GM21723 (cell line): ENCODE measurements around the gene CETP.
A peak's percentile ranks its signal among the peaks of the same experiment; 100 is the strongest.
"Not testable (repeated sequence)": the region's sequence is repeated elsewhere in the genome, so short reads cannot be mapped to it uniquely, and the experiment has no call there.

Experiments used
- ATAC-seq: cut with Tn5 transposase; IDR thresholded peaks from one replicate; pipeline ENCODE4 v1.9.1; 2021; ENCODE audit warnings: mild to moderate bottlenecking, moderate library complexity; ENCODE audit not compliant: unreplicated experiment

CETP gene

DNA sequence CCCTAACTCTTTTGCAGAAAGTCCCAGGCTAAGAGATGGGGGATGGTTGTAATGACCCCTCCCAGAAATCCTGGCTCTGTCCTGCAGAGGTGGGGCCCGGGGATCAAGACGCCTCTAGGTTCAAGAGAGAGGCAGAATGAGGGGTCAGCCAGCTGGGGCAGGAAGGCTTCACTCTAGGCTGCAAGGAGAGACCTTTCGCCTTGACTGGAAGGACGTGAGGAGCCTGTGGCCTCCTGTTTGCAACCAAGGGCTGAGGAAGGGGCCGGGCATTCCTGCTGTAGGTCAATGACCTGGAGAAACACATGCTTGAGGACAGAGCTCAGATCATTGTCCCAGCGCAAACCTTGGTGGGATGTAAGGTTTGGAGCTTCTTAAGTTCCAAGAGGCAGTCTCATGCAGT is 8.7 kb upstream of the CETP start:
- ATAC-seq: no peak

DNA sequence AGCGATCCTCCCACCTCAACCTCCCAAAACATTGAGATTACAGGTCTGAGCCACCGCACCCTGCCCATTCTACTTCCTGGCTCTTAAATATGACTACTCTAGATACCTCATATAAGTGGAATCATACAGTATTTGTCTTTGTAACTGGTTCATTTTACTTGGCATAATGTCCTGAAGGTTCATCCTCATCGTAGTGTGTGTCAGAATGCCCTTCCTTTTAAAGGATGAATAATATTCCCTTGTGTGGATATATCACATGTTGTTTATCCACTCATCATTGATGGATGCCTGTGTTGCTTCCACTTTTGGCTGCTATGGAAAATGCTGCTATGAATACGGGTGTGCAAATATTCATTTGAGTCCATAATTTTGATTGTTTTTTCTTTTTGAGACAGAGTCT is 5.7 kb upstream of the CETP start:
- no peak for ATAC-seq

DNA sequence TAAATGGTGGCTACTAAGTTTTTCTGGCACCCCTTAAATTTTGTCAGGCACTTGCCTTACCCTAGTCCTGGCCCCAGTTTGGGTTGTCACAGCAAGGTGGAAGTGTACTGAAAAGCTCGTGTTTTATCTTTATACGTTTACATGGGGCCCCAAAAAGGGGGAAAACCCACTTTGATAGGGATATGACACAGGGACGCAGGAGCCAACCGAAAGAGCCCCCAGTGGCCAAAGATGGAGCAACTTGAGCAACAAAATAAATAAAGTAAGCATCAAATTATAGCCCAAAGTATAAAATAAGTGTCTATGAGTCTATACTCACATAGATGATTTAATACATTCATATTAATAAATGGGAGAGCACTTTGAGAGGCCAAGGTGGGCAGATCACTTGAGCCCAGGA is 5.0 kb upstream of the CETP start:
- ATAC-seq: no peak

DNA sequence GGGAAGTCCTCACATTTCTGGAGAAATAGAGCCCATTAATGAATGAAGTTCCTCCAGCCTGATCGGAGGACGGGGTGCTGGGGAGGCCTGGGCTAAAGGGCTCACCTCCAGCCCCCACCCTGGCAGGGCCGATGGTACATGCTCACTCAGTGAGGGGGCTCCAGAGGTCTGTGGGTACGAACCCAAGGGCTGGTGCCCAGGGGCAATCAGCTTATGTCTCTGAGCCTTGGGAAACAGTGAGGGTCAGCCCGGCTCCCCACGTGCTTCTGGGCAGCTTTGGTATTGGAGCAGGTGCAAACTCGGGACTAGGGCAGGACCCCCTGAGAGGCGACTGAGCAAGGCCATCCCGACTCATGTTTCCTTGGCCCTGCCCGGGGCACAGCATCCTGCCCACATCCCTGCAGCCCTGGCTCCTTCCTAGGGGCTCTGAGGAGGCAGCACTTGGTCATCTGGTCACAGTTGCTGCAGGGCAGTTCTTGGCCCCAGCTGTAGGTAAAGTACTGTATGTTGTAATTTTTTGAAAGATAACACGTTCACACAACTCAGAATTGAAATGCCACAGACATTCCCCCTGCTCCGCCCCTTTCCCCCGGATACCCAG is 969 bp upstream of the CETP start:
- no peak for ATAC-seq

DNA sequence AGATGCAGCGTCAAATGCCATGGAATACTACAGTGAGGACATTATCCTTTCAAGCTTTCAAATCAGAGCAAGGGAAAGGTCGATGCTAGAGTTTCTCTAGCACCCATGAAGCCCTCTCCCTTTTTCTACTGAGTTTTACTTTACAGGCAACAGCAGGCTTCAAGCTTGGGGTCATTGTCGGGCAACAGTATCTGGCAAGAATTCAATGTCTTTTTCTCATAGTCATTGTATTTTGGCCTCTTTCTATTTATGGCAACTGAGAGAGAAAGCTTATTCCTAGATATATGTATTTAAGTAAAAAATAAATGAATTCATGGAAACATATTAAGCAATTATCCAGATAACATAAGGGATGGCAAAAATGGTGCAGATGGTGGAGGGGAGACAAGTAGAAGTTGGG is 364 bp upstream of the CETP start:
- no peak for ATAC-seq

DNA sequence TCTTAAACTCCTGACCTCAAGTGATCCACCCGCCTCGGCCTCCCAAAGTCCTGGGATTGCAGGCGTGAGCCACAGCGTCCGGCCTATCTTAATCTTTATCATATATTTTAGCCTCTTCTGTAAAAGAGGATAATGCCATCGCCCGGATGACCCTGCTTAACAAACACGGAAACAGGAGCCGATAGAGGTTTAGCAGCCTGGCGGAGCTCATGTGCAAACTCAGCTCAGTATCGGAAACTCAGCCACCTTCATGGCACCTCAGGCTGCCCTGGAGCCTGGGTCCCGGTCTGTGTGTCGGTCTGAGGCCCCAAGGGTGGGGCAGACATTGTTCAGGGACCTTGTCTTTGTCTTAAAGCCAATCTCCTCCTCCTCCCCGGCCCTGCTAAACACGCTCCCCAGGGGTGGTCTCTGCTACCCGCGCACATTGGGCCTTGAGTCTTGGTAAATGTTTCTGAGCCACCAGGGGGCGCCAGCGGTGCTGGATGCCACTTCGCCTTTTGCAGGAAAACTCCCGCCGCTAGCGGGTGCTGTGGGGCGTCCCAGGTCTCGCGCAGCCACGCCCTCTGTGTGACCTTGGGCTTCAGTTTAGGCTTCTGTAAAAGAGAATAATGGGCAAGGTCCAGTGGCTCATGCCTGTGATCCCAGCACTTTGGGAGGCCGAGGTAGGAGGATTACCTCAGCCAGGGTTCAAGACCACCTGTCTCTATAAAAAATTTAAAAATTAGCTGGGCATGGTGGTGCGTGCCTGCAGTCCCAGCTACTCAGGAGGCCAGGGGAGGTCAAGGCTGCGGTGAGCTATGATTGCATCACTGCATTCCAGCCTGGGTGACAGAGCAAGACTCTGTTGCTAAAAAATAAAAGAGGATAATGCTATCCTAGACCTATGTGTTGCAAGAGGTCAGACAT is 2.7 kb downstream of the CETP start:
- no peak for ATAC-seq

DNA sequence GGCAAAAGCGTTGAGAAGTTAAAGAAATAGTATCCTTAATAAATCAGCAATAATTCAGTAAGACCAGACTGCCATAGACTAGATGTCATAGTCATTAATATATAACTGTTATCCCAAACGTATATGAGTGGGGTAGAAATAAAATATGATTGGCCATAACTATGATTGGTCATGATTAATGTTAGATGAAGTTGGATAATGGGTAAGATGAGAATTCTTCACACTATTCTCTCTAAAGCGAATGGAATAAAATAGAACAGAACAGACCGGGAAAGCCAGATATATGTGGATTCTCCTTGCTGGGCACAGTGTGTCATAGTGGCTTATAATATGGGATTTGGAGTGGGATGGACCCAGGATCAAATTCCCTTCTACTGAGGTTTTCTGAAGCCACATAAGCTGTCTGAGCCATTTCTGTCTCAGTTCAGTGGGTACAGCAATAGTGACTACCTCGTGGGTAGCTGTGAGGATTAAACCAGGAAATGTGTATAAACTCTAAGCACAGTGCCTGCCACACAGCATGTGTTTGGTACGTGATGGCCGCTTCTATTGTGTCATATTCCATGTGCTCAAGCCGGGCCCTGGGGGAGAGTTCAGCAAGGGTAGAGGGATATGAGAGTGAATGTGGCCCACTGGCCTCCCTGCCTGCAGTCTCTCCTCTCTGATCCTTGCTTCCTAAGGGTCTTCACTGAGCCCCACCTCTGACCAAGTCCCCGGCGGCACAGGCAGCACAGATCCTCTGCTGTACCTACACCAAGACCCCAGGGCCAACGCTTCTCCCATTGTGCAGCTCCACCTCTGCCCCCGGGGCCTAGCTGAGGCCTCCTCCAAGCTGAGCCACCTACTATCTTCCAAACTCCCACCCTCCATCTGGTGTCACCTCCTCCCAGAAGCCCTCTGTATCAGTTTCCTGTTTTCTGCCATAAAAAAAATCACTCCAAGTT is 3.7 kb downstream of the CETP start:
- ATAC-seq: no peak

DNA sequence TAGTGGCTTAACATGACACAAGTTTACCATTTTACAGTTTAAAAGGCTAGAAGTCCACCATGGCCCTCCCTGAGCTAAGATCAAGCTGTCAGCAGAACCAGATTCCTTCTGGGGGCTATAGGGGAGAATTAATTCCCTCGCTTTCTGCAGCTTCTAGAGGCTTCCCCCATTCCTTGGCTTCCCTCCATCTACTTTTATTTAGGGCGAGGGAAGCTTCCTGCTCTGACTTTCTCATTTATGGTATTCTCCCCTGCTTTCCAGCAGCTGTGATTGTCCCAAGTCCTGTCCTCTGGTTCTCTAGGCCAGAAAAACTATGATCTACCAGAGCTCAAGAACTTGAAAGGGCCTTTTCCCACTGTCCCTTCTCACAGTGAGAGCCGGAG is 4.3 kb downstream of the CETP start:
- ATAC-seq: no peak

DNA sequence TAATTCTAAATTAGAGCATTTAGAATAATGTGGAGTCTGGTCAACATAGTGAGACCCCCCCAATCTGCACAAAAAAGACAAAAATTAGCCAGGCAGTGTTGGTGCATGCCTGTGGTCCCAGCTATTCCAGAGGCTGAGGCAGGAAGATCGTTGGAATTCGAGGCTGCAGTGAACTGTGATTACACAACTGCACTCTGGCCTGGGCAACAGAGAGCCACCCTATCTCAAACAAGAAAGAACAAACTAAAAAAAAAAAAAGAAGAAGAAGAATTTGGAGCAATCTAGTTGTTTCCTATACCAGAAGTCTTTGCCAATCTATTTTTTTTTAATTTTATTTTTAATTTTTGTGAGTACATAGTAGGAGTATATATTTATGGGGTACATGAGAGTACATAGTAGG is 6.0 kb downstream of the CETP start:
- ATAC-seq: no peak

DNA sequence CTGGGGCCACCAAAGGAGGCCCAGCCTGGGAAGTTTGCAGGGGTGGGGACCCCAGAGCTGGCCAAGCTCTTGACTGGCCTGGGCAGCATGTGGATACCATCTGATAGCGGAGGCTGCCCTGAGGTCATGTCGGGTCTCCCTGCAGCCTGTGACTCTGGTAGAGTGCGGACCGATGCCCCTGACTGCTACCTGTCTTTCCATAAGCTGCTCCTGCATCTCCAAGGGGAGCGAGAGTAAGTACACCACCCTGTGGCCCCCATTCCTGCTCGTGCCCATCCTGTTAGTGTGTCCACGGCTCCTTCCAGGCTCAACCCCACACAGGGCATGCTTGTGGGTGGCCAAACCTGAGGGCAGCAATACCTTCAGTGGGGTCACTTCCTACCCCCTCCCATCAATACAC is 8.0 kb downstream of the CETP start:
- no peak for ATAC-seq

DNA sequence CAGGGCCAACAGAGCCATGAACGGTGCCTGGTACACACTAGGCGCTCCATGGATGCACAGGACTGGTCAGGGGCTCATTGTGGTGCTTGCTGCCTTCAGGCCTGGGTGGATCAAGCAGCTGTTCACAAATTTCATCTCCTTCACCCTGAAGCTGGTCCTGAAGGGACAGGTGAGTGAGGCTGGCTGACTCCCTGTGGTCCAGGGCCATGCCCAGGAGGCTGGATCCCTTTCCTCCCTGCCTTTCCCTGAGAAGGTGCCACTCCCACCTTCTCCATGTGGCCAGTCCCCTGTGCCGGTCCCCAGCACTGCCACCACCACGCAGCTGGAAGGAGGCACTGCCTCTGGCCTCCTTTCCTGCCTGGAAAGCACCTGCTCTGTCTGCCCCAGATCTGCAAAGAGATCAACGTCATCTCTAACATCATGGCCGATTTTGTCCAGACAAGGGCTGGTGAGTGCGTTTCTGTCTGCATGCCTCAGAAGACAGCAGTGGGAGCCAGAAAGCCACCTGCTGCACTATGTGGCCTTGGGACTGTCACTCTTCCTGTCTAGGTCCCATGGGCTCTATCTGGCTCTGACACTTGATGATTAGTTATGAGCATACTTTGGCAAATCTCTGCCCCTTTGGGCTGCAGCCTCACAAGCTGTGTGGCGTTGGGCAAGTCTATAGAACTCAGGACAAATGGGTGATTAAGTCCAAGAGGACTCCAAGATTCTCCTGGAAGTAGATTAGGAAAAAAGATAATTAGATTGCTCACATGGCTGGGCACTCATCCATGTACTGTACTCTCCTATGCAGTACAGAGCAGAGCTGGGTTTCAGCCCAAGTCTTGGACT is 9.4 kb downstream of the CETP start:
- peak; percentile 84 for ATAC-seq

DNA sequence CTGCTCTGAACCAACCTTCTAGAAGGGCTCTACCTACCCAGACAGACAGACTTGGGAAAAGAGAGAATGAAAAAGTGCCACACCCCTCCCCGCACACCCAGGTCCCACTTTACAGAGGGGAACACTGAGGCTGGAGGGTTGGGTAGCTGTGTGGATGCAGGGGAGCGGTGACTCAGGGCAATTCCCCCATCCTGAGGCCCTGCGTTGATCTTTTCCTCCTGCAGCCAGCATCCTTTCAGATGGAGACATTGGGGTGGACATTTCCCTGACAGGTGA is 10.0 kb downstream of the CETP start:
- no peak for ATAC-seq

DNA sequence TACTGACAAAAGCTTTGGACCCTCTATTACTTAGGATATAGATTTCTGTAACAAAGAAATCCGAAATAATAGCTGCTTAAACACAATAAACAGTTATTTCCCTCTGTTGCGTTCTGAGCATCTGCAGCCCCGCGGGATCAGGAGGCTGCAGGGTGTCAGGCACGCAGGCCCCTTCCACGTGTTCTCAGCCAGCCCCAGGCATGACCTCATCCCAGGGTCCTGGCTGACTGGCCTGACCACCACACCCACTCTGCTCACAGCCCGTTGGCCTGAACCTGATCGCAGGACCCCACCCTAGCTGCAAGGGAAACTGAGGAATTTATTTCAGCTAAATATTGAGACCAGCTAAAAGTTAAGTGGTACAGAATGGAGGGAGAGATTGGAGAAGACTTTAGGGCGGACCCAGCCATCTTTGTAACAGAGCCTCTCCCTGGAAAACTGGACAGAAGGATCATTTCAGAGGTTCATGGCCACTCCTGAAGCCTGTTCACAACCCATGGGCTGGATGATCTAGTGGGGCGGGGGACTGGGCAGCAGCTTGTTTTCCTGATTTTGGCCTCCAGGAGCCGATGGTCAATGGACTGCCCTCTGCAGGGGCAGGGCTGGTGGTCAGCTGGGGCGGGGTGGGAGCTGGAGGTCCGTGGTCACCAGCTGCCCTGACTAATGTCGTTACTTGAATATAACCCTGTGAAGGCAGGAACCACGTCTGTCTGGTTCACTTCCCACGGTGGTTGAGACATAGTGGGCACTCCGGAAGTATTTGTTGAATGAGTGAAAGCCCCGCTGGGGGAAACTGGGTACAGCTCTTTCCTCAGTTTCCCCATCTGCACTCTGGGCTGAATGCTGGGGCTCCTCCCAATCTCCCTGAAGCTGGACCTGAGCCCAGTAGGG is 10.9 kb downstream of the CETP start:
- no peak for ATAC-seq

DNA sequence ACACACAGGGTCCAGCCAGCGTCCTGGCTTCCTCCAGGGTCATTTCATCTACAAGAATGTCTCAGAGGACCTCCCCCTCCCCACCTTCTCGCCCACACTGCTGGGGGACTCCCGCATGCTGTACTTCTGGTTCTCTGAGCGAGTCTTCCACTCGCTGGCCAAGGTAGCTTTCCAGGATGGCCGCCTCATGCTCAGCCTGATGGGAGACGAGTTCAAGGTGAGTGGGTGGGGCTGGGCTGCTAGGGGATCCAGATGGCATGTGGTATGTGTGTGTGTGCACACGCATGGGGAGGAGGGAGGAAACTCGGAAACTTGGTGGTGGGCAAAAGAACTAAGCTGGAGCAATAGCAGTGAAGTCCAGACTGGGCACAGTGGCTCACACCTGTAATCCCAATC is 11.5 kb downstream of the CETP start:
- ATAC-seq: no peak

DNA sequence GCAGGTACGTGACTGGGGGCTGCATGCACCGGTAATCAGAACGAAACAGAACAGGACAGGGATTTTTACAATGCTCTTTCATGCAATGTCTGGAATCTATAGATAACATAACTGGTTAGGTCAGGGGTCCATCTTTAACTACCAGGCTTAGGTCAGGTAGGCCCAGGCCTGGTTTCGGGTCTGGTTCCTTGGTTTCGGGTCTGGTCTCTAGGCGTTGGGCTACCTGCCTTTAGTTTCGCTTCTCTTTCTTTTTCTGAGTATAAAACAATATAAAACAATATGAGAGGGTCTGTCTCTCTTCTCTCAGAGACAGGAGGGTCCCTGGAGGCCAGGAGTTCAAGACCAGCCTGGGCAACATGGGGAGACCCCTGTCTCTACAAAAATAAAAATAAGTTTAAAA is 12.1 kb downstream of the CETP start:
- ATAC-seq: not testable (repeated sequence)

DNA sequence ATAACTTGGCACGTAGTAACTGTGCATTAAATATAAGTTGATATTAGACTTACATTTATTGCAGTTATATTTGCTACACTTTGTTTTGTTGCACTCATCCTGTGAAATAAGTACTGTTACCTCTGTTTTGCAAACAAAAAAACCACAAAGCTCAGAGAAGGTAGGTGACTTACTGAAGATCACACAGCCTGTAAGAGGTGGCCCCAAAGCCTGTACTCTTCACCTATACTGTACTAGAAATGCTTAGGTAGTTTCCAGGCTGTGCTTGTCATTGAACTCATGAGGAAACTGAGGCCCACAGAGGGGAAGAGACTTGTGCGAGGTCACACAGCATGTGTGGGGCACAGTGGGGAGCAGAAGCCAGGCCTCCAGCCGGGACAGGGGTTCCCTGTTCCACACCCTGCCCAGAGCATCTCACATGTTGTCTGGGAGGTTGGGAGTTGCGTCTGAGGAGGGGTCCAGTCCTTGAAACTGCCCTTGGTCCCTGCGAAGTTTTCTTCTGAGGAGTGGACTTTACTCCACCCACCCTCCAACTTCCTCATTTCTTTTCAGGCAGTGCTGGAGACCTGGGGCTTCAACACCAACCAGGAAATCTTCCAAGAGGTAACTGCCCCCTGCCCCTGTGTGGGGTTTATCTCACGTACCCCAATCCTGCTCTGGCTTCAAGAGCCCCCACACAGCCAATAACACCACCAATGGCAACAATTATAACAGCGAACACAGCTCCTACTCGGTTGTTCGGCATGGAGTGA is 13.0 kb downstream of the CETP start:
- ATAC-seq: no peak

DNA sequence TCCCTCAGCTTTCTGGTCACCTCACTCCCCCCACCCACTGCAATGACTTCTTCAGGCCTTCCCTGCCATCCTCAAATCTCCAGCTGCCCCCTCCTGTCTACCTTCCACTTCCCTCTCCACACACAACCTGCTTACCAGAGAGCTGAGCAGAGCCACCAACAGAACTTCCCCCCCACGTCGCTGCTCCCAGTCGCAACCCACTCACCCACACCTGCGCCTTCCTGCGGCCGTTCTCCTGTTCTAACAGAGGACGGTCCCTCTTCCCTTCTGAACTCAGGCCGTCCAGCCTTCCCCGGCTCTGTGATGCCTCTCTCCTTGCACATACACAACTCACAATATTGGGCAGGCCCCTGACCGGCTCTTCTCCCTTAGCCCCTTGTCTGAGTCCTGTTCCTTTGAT is 14.0 kb downstream of the CETP start:
- no peak for ATAC-seq

DNA sequence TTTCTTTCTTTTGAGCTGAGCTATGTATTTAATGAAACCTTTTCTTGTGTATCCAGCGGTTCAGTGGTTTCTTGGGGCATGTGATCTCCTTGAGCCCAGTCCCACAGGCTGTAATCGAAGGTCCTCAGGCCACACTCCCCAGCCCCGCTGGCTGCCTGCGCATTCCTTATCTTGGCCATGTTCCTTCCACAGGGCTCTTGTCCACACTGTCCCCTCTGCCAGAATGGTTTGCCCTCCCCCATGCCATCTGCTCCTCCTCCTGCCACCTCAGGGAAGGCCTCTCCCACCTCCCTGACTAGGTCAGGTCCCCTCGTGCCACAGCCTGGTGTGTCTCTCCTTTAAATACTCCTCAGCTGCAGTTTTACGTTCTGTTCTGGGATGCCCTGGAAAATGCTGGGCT is 15.5 kb downstream of the CETP start:
- no peak for ATAC-seq

DNA sequence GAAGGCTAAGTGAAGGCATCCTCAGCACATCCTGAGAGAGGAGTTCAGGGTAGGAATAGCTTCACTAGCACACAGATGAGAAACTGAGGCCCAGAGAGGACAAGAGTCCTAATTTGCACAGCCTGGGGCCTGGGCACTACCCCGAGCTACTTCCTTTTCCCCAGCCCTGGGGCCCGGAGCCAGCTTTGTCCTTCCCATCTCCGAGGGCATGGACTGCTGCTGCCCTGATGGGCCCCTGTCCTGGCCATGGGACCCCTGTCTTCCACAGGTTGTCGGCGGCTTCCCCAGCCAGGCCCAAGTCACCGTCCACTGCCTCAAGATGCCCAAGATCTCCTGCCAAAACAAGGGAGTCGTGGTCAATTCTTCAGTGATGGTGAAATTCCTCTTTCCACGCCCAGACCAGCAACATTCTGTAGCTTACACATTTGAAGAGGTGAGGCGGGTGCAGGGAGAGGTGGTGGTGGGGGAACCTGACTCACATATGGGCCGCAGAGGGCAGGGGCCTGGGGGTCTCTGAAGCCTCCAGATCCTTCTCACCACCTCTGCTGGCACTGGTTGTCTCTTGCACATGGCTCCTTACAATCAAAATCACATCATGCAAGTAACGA is 16.2 kb downstream of the CETP start:
- ATAC-seq: no peak
